K562 (cell line): Measurements from ENCODE around the gene RPS28. TPM values are rescaled to one million over a fixed set of nuclear protein-coding genes. Genes with fewer than 3 reads are reported as not detected.

Experiments
- ATAC-seq: fragments of 200-7000 bp; cut with Tn5 transposase; 3 replicates; pipeline ENCODE4 v1.9.1; 2020; ENCODE audit warnings: moderate library complexity
- BruUV-seq: library from RNA; stranded (reverse); fragments of 400-500 nt; replicated peaks from 2 replicates; lab custom pipeline; 2021; lab: Mats Ljungman, UMichigan
- CTCF ChIA-PET: fragments of 300-600 bp; formaldehyde crosslinking; extraction: SDS; loops from one replicate; lab custom pipeline; 2021; ENCODE audit warnings: low intra/inter-chr PET ratio; lab: Yijun Ruan, JAX
- POLR2A ChIA-PET: fragments of 300-600, 350-650 bp; sonication (Branson Sonifier 250); formaldehyde crosslinking; extraction: SDS; loops from one replicate; lab custom pipeline; 2021; ENCODE audit warnings: antibody characterized with exemption, inconsistent platforms; lab: Yijun Ruan, JAX
- DNase-seq, 4 experiments: peaks; one replicate each; pipeline versions ENCODE4 v3.0.0 to v3.0.0-alpha.2; 2011 to 2018; ENCODE audit warnings: low spot score in 3 of 4, mixed read lengths in 3 of 4; ENCODE audit errors: extremely low read depth in 1 of 4
- FAIRE-seq: peaks from 2 replicates; lab custom pipeline; 2011; peaks lifted over from hg19 to GRCh38; lab: Jason Lieb, UNC
- H2AFZ ChIP-seq: 2 replicates; pipeline ENCODE4 v1.6.0; 2011; ENCODE audit warnings: low read depth, low read length, control low read depth, inconsistent platforms
- H3K27ac ChIP-seq: fragments of 200-600 bp; 3 replicates; pipeline ENCODE4 v1.8.0; 2011; ENCODE audit warnings: low read depth, mild to moderate bottlenecking, control low read depth, inconsistent platforms, low read length, moderate library complexity, mixed read lengths; ENCODE audit errors: extremely low read depth
- H3K27me3 ChIP-seq, 2 experiments: fragments of 300-600 bp in 1 of 2; 2 replicates in 1 of 2; 3 replicates in 1 of 2; pipeline versions ENCODE4 v1.6.0 to v1.8.0; 2011; ENCODE audit warnings: inconsistent platforms in 2 of 2, low read length in 2 of 2, mild to moderate bottlenecking in 1 of 2, mixed read lengths in 1 of 2, moderate library complexity in 1 of 2; ENCODE audit not compliant: control insufficient read depth in 2 of 2, insufficient read depth in 2 of 2
- H3K36me3 ChIP-seq: fragments of 300-600 bp; 3 replicates; pipeline ENCODE4 v1.8.0; 2011; ENCODE audit warnings: mild to moderate bottlenecking, low read length, inconsistent platforms; ENCODE audit not compliant: control insufficient read depth, insufficient read depth
- H3K4me1 ChIP-seq, 2 experiments: fragments of 200-600 bp in 1 of 2; replicated peaks in 1 of 2; 2 replicates in 1 of 2; 3 replicates in 1 of 2; pipeline versions ENCODE4 v1.5.1 to v1.8.0; 2011; ENCODE audit warnings: inconsistent platforms in 2 of 2, low read length in 2 of 2, mild to moderate bottlenecking in 1 of 2, mixed read lengths in 1 of 2, moderate library complexity in 1 of 2; ENCODE audit not compliant: control insufficient read depth in 2 of 2, insufficient read depth in 2 of 2
- H3K4me2 ChIP-seq: 2 replicates; pipeline ENCODE4 v1.6.1; 2011; ENCODE audit warnings: low read length, control low read depth, inconsistent platforms, mixed read lengths; ENCODE audit not compliant: insufficient read depth
- H3K4me3 ChIP-seq: fragments of 200-600 bp; sonication (generic), shearing (Covaris generic); 2 replicates; pipeline ENCODE4 v1.5.1; 2016; ENCODE audit warnings: control low read depth, inconsistent platforms
- H3K79me2 ChIP-seq: fragments of 200-600 bp; 3 replicates; pipeline ENCODE4 v1.8.0; 2011; ENCODE audit warnings: low read length, inconsistent platforms; ENCODE audit not compliant: control insufficient read depth, insufficient read depth
- H3K9ac ChIP-seq, 2 experiments: 2 replicates each; pipeline versions ENCODE4 v1.6.0 to v1.6.1; 2011; ENCODE audit warnings: low read depth in 2 of 2, low read length in 2 of 2, control low read depth in 1 of 2, inconsistent platforms in 1 of 2, mild to moderate bottlenecking in 1 of 2, mixed read lengths in 1 of 2; ENCODE audit not compliant: insufficient read depth in 1 of 2
- H3K9me1 ChIP-seq: one replicate; pipeline ENCODE4 v1.6.0; 2011; ENCODE audit warnings: inconsistent platforms, mild to moderate bottlenecking, low read length, moderate library complexity; ENCODE audit not compliant: control insufficient read depth, insufficient read depth
- H3K9me3 ChIP-seq: replicated peaks from 2 replicates; pipeline ENCODE4 v1.5.1; 2011; ENCODE audit warnings: low read depth, low read length, inconsistent platforms; ENCODE audit not compliant: control insufficient read depth, insufficient read depth
- H4K20me1 ChIP-seq: replicated peaks from 2 replicates; pipeline ENCODE4 v1.6.1; 2011; ENCODE audit warnings: low read length, inconsistent platforms, mixed read lengths; ENCODE audit not compliant: control insufficient read depth, insufficient read depth
- BRD4 ChIP-seq: fragments of 200-600 bp; sonication (generic); IDR thresholded peaks from 2 replicates; pipeline ENCODE4 v1.6.1; 2017; ENCODE audit warnings: inconsistent platforms
- E2F3 ChIP-seq: fragments of 250-450 bp; sonication (Bioruptor Pico); IDR thresholded peaks from 2 replicates; pipeline ENCODE4 v1.4.0; 2020; ENCODE audit warnings: mild to moderate bottlenecking
- EHMT2 ChIP-seq: fragments of 450-650 bp; IDR thresholded peaks from 2 replicates; pipeline ENCODE4 v1.6.1; 2018; ENCODE audit warnings: antibody characterized with exemption
- HMG20B ChIP-seq: fragments of 250-450 bp; sonication (Bioruptor Pico); IDR thresholded peaks from 2 replicates; pipeline ENCODE4 v1.5.0; 2021; ENCODE audit warnings: mild to moderate bottlenecking
- HSF4 ChIP-seq: fragments of 250-450 bp; sonication (Bioruptor Pico); IDR thresholded peaks from 2 replicates; pipeline ENCODE4 v2.1.2; 2022; ENCODE audit warnings: mild to moderate bottlenecking, moderate library complexity, borderline replicate concordance
- ZSCAN29 ChIP-seq: fragments of 450-650 bp; IDR thresholded peaks from 2 replicates; pipeline ENCODE4 v1.6.1; 2017
- WGBS: fragments of 100-300 bp; shearing (Covaris generic); methylation state at CpG from one replicate; pipeline ENCODE4 v1.1.6; 2016; ENCODE audit warnings: low coverage, mixed read lengths; ENCODE audit not compliant: insufficient coverage; ENCODE audit errors: missing lambda C conversion rate; 5-methylcytosine and 5-hydroxymethylcytosine counted together
- in situ Hi-C: fragments of 300-500 bp; cut with MboI; formaldehyde crosslinking; loops from 4 replicates; pipeline ENCODE4 v1.15.0; 2018; ENCODE audit warnings: inconsistent platforms, mixed read lengths
- intact Hi-C: fragments of 100-400 bp; cut with micrococcal nuclease; formaldehyde crosslinking; loops from 2 replicates; pipeline ENCODE4 v1.14.2; 2022
- polyA plus RNA-seq, 8 experiments: library from polyadenylated mRNA; depleted of rRNA in 4 of 8; stranded (reverse) in 5 of 8; unstranded in 3 of 8; fragments of >200 nt; fragmentation: Nextera tagmentation in 2 of 8; fragmentation: Illumina TruSeq in 1 of 8; extraction: Ambion mirVana in 2 of 8; extraction: Trizol in 1 of 8; gene quantifications; 2 replicates each; pipeline versions ENCODE4 v1.2.1 to v1.2.3, GENCODE V29; 2011 to 2014; ENCODE audit warnings: inconsistent platforms in 1 of 8, missing spikeins in 1 of 8
- total RNA-seq, 7 experiments: library from RNA; depleted of rRNA in 6 of 7; stranded (reverse); fragments of >200 nt in 6 of 7; fragmentation: Illumina TruSeq in 2 of 7; extraction: Trizol in 2 of 7; gene quantifications; 2 replicates each; pipeline versions ENCODE4 v1.2.1 to v1.2.3, GENCODE V29; 2011 to 2021; ENCODE audit warnings: low replicate concordance in 1 of 7
- TF ChIP-seq, protein P1 (sequence below): sonication (generic); formaldehyde crosslinking; IDR thresholded peaks from 2 replicates; pipeline ENCODE4 v1.8.1; 2023; ENCODE audit warnings: missing genetic modification reagents, mild to moderate bottlenecking, borderline replicate concordance
- TF ChIP-seq, protein P2 (sequence below): fragments of 200-800 bp; sonication (Bioruptor generic); IDR thresholded peaks from 2 replicates; pipeline ENCODE4 v1.6.1; 2016; ENCODE audit warnings: missing genetic modification characterization, missing compliant biosample characterization
- TF ChIP-seq, protein P3 (sequence below): sonication (generic); formaldehyde crosslinking; IDR thresholded peaks from 2 replicates; pipeline ENCODE4 v1.8.0; 2022; ENCODE audit warnings: mild to moderate bottlenecking, low read depth, missing genetic modification reagents

Gene RPS28
- total and polyA plus RNA-seq, 9 of the 15 experiments (the other 6 are each of a cell fraction or from before 2014, with no cell fraction given) = 165 to 2,827 (median 1,303) TPM

DNA sequence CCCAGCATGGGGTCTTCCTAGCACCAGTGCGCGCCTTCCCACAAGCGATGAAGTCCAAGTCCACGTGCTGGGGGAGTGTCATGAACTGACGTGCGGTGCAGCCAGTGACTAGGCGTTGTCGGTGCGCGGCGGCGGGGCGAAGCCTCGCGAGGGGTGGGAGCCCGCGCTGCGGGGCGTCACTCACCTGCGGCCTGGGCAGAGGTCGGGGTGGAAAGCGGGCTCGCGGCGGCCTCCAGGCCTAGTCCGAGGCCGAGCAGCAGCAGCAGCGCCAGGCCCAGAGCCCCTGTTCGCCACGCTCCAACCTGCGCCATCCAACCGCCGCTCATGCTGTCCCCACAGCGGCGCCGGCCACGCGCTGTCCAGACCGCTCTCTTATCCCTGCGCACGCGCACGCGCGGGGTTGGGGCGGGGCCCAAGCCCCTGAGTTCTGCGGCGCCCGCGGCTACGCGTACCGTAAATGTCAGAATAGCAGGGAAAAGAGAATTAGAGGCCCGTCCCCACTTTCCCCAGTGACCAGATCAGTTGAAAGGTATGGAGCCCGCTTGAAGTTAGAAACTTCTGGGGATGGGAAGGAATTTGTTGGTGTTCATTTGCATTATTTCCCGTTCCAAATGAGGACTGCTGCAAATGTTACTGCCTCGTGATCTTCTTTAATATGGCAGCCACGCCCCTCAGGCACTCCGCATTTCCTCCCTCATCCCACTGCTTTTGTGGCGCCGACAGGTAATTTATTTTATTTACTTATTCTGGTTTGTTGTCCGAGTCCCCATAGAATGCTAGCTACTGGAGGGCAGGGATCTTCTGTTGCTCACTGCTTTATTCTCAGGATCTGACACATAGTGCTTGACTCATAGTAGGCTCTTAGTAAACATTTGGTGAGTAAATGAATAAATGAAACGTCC, 13.1 kb upstream of the RPS28 start, which contains the start of gene CD320:
CD320 (minus strand) TSS at position 394 of the 902 bp plus-strand sequence; CDS start at position 326, 68 bp downstream.
- Histone ChIP-seq H2AFZ (peak within 1 kb of the TSS; percentile 86), H3K27me3 (no peaks in the 10 kb centered on the region), H3K9me1 (no peaks in the 10 kb centered on the region), H4K20me1 (no peaks in the 10 kb centered on the region; the same call in 1 of the 2 replicates), H3K9me3 (no peaks in the 10 kb centered on the region), H3K27ac (peak within 1 kb of the TSS; percentile 85), H3K4me3 (peak within 1 kb of the TSS; percentile 51), H3K79me2 (peaks cover 25% of the 10 kb centered on the region), H3K4me2 (peak within 1 kb of the TSS; percentile 96), H3K4me1 (peaks cover 28 to 63% of the 10 kb centered on the region in 2 experiments; a peak in 4 of 5 replicates), H3K36me3 (peaks cover 49% of the 10 kb centered on the region; the same call in 2 of the 3 replicates), H3K9ac (peak within 1 kb of the TSS; percentile 62 to 92)
- DNase-seq (peak; percentile 91 to 96 (median 94)), FAIRE-seq (peak; percentile 89), ATAC-seq (peak; percentile 92)
- WGBS = 1% methylated on average over 58 of the region's 63 CpGs
- intact Hi-C loops (no loop called here), in situ Hi-C loops (loop anchor here (5.0 kb wide), 1 partner anchor 41 kb away; no protein-coding TSS in a partner anchor)
- ChIA-PET POLR2A (interaction anchor here (0.7 to 2.4 kb wide), 5 partner anchors 10 to 136 kb away, joined by 3 to 14 read pairs (median 4); partner anchors contain the start of genes NDUFA7 and RPS28), CTCF (no interaction called here)
- no TSS peak for BruUV-seq
- TF ChIP-seq ZSCAN29 = no peak
- no peak for TF ChIP-seq BRD4
- TF ChIP-seq, protein P1, sequence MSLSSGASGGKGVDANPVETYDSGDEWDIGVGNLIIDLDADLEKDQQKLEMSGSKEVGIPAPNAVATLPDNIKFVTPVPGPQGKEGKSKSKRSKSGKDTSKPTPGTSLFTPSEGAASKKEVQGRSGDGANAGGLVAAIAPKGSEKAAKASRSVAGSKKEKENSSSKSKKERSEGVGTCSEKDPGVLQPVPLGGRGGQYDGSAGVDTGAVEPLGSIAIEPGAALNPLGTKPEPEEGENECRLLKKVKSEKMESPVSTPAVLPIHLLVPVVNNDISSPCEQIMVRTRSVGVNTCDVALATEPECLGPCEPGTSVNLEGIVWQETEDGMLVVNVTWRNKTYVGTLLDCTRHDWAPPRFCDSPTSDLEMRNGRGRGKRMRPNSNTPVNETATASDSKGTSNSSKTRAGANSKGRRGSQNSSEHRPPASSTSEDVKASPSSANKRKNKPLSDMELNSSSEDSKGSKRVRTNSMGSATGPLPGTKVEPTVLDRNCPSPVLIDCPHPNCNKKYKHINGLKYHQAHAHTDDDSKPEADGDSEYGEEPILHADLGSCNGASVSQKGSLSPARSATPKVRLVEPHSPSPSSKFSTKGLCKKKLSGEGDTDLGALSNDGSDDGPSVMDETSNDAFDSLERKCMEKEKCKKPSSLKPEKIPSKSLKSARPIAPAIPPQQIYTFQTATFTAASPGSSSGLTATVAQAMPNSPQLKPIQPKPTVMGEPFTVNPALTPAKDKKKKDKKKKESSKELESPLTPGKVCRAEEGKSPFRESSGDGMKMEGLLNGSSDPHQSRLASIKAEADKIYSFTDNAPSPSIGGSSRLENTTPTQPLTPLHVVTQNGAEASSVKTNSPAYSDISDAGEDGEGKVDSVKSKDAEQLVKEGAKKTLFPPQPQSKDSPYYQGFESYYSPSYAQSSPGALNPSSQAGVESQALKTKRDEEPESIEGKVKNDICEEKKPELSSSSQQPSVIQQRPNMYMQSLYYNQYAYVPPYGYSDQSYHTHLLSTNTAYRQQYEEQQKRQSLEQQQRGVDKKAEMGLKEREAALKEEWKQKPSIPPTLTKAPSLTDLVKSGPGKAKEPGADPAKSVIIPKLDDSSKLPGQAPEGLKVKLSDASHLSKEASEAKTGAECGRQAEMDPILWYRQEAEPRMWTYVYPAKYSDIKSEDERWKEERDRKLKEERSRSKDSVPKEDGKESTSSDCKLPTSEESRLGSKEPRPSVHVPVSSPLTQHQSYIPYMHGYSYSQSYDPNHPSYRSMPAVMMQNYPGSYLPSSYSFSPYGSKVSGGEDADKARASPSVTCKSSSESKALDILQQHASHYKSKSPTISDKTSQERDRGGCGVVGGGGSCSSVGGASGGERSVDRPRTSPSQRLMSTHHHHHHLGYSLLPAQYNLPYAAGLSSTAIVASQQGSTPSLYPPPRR = peak; percentile 46; the same call in 1 of the 2 replicates
- TF ChIP-seq HSF4 = no peak
- peak; percentile 93 for TF ChIP-seq E2F3 (CRISPR knock-in tag)
- TF ChIP-seq, protein P2, sequence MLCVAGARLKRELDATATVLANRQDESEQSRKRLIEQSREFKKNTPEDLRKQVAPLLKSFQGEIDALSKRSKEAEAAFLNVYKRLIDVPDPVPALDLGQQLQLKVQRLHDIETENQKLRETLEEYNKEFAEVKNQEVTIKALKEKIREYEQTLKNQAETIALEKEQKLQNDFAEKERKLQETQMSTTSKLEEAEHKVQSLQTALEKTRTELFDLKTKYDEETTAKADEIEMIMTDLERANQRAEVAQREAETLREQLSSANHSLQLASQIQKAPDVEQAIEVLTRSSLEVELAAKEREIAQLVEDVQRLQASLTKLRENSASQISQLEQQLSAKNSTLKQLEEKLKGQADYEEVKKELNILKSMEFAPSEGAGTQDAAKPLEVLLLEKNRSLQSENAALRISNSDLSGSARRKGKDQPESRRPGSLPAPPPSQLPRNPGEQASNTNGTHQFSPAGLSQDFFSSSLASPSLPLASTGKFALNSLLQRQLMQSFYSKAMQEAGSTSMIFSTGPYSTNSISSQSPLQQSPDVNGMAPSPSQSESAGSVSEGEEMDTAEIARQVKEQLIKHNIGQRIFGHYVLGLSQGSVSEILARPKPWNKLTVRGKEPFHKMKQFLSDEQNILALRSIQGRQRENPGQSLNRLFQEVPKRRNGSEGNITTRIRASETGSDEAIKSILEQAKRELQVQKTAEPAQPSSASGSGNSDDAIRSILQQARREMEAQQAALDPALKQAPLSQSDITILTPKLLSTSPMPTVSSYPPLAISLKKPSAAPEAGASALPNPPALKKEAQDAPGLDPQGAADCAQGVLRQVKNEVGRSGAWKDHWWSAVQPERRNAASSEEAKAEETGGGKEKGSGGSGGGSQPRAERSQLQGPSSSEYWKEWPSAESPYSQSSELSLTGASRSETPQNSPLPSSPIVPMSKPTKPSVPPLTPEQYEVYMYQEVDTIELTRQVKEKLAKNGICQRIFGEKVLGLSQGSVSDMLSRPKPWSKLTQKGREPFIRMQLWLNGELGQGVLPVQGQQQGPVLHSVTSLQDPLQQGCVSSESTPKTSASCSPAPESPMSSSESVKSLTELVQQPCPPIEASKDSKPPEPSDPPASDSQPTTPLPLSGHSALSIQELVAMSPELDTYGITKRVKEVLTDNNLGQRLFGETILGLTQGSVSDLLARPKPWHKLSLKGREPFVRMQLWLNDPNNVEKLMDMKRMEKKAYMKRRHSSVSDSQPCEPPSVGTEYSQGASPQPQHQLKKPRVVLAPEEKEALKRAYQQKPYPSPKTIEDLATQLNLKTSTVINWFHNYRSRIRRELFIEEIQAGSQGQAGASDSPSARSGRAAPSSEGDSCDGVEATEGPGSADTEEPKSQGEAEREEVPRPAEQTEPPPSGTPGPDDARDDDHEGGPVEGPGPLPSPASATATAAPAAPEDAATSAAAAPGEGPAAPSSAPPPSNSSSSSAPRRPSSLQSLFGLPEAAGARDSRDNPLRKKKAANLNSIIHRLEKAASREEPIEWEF (CRISPR knock-in tag) = no peak
- TF ChIP-seq, protein P3, sequence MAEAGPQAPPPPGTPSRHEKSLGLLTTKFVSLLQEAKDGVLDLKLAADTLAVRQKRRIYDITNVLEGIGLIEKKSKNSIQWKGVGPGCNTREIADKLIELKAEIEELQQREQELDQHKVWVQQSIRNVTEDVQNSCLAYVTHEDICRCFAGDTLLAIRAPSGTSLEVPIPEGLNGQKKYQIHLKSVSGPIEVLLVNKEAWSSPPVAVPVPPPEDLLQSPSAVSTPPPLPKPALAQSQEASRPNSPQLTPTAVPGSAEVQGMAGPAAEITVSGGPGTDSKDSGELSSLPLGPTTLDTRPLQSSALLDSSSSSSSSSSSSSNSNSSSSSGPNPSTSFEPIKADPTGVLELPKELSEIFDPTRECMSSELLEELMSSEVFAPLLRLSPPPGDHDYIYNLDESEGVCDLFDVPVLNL = peak; percentile 53
- TF ChIP-seq EHMT2 = no peak
- no peak for TF ChIP-seq HMG20B (CRISPR knock-in tag)
